Subcutaneous adipose tissue (tissue), 4 donors: ENCODE data around the gene EPB41L3. TPM values are rescaled to one million over a fixed set of nuclear protein-coding genes. Genes with fewer than 3 reads are reported as not detected.

Experiments
- CTCF ChIP-seq: fragments of 450-650 bp; IDR thresholded peaks from one replicate; pipeline ENCODE4 v1.5.1; 2016; ENCODE audit warnings: low read depth, mild to moderate bottlenecking, control low read depth, antibody characterized with exemption, moderate library complexity
- total RNA-seq, 4 donors: library from RNA; depleted of rRNA; stranded (reverse); fragments of >200 nt; gene quantifications; one replicate each; pipeline ENCODE4 v1.1.0, GENCODE V29; 2016

Gene EPB41L3
- total RNA-seq, 4 donors from 2014 or later, result 82.1 to 225 (median 164) TPM

GRCh38 chr18:5542515-5543035 lies 1.2 kb downstream of the EPB41L3 start:
- TF ChIP-seq CTCF, result no peak

GRCh38 chr18:5541644-5542043 lies 2.2 kb downstream of the EPB41L3 start:
- no peak for TF ChIP-seq CTCF

- TF ChIP-seq CTCF, result no peak
Measured at GRCh38 chr18:5539391-5539790, 4.4 kb downstream of the EPB41L3 start.

GRCh38 chr18:5538544-5538943 lies 5.3 kb downstream of the EPB41L3 start:
- TF ChIP-seq CTCF, result no peak

DNA sequence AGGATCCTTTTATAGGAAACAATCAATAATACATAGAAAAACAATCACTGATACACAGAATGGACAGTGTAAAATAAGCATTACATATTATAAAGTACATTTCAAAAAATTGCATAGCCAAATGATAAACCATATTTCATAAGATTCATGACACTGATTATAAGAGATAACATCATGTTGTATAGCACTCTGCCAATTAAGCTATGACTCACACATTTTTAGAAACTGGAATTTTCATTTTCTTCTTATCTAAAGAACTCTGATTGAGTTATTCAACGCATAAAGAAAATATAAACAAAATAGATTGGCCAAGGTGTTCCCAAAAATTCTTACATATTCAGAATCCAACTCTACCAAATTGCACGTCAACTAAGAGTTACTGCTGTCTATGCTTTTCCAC lies 5.9 kb downstream of the EPB41L3 start:
- no peak for TF ChIP-seq CTCF

DNA sequence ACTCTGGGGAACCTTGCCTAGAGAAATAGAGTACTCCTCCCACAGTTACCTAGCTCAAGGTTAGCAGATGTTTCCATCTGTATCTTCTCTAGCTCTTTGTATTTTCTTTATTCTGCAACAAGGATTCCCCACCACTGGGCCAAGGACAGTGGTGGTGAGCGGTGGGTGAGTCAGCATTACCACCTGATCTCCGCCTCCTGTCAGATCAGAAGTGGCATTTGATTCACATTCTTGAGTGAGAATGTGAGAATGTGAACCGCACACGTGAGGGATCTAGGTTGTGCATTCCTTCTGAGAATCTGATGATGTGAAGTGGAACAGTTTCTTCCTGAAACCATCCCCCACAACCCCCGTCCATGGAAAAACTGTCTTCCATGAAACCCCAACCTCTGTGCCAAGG lies 9.0 kb downstream of the EPB41L3 start:
- no peak for TF ChIP-seq CTCF

GRCh38 chr18:5532066-5532465 lies 11.7 kb downstream of the EPB41L3 start:
- no peak for TF ChIP-seq CTCF
